OCI-LY3 (cell line): ENCODE data around the gene KRTAP4-3.
A peak's percentile ranks its signal among the peaks of the same experiment; 100 is the strongest.

Source experiments
- H2AFZ ChIP-seq: fragments of 200-600, 300-600 bp; shearing (Covaris generic); 2 replicates; pipeline ENCODE4 v1.6.0; 2014; ENCODE audit warnings: antibody characterized with exemption, low read depth, low read length
- H3K27ac ChIP-seq: fragments of 200-600, 300-600 bp; sonication (generic); 2 replicates; pipeline ENCODE4 v1.5.1; 2014; ENCODE audit warnings: mild to moderate bottlenecking, low read length, moderate library complexity, mixed read lengths
- H3K27me3 ChIP-seq: fragments of 200-600, 300-600 bp; sonication (generic); 2 replicates; pipeline ENCODE4 v1.6.1; 2014; ENCODE audit warnings: low read depth, low read length, mixed read lengths
- H3K36me3 ChIP-seq: fragments of 200-600, 300-600 bp; sonication (generic); replicated peaks from 2 replicates; pipeline ENCODE3; 2014; ENCODE audit warnings: low read depth, low read length, mixed read lengths
- H3K4me1 ChIP-seq: fragments of 300-600, 200-600 bp; sonication (generic); 2 replicates; pipeline ENCODE4 v1.6.1; 2014; ENCODE audit warnings: low read length, mixed read lengths
- H3K4me2 ChIP-seq: fragments of 200-600, 300-600 bp; sonication (generic); 2 replicates; pipeline ENCODE4 v1.6.1; 2014; ENCODE audit warnings: low read length, mixed read lengths
- H3K4me3 ChIP-seq: fragments of 300-600, 200-600 bp; sonication (generic); 2 replicates; pipeline ENCODE4 v1.5.1; 2014; ENCODE audit warnings: antibody characterized with exemption, mild to moderate bottlenecking, low read length, moderate library complexity
- H3K79me2 ChIP-seq: fragments of 300-600, 200-600 bp; shearing (Covaris generic); 2 replicates; pipeline ENCODE4 v1.6.1; 2014; ENCODE audit warnings: mild to moderate bottlenecking, low read length, mixed read lengths
- H3K9ac ChIP-seq: fragments of 300-600, 200-600 bp; shearing (Covaris generic); 2 replicates; pipeline ENCODE4 v1.6.0; 2014; ENCODE audit warnings: mild to moderate bottlenecking, low read length, moderate library complexity
- H3K9me3 ChIP-seq: fragments of 200-600, 300-600 bp; shearing (Covaris generic); 2 replicates; pipeline ENCODE4 v1.6.1; 2014; ENCODE audit warnings: low read length, mixed read lengths; ENCODE audit not compliant: insufficient read depth
- H4K20me1 ChIP-seq: fragments of 200-600, 300-600 bp; sonication (generic); 2 replicates; pipeline ENCODE4 v1.6.1; 2016; ENCODE audit warnings: low read length, mixed read lengths; ENCODE audit not compliant: insufficient read depth
- EZH2phosphoT487 ChIP-seq: fragments of 200-600 bp; shearing (Covaris generic); IDR thresholded peaks from 2 replicates; pipeline ENCODE4 v1.6.1; 2018; ENCODE audit warnings: antibody characterized with exemption, mixed run types, low read depth
- TF ChIP-seq, protein P1 (sequence below): fragments of 200-600, 300-600 bp; sonication (generic); IDR thresholded peaks from 2 replicates; pipeline ENCODE4 v1.5.1; 2014; ENCODE audit warnings: antibody characterized with exemption, low read length, low read depth

KRTAP4-3 gene

DNA sequence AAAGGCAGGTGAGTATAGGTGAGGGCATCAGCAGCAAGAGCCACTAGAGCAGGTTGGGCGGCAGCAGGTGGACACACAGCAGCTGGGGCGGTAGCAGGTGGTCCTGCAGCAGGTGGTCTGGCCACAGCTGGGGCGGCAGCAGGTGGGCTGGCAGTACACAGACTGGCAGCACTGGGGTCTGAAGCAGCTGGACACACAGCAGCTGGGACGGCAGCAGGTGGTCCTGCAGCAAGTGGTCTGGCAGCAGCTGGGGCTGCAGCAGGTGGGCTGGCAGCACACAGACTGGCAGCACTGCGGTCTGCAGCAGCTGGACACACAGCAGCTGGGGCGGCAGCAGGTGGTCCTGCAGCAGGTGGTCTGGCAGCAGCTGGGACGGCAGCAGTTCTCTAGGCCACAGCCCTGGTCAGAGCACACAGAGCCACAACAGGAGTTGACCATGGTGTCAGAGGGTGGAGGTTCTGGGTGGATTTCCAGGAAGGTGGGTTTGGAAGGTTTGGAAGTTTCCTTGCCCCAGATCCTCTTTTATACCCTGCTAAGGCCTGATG lies 9.8 kb upstream of the KRTAP4-3 start, which contains the start of gene KRTAP4-2:
Gene KRTAP4-2, minus strand, starts transcription at position 495 of the 545 bp plus-strand sequence. Its CDS starts 57 bp downstream, at position 438.
- no peak for TF ChIP-seq EZH2phosphoT487
- TF ChIP-seq, protein P1, sequence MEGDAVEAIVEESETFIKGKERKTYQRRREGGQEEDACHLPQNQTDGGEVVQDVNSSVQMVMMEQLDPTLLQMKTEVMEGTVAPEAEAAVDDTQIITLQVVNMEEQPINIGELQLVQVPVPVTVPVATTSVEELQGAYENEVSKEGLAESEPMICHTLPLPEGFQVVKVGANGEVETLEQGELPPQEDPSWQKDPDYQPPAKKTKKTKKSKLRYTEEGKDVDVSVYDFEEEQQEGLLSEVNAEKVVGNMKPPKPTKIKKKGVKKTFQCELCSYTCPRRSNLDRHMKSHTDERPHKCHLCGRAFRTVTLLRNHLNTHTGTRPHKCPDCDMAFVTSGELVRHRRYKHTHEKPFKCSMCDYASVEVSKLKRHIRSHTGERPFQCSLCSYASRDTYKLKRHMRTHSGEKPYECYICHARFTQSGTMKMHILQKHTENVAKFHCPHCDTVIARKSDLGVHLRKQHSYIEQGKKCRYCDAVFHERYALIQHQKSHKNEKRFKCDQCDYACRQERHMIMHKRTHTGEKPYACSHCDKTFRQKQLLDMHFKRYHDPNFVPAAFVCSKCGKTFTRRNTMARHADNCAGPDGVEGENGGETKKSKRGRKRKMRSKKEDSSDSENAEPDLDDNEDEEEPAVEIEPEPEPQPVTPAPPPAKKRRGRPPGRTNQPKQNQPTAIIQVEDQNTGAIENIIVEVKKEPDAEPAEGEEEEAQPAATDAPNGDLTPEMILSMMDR = no peak

DNA sequence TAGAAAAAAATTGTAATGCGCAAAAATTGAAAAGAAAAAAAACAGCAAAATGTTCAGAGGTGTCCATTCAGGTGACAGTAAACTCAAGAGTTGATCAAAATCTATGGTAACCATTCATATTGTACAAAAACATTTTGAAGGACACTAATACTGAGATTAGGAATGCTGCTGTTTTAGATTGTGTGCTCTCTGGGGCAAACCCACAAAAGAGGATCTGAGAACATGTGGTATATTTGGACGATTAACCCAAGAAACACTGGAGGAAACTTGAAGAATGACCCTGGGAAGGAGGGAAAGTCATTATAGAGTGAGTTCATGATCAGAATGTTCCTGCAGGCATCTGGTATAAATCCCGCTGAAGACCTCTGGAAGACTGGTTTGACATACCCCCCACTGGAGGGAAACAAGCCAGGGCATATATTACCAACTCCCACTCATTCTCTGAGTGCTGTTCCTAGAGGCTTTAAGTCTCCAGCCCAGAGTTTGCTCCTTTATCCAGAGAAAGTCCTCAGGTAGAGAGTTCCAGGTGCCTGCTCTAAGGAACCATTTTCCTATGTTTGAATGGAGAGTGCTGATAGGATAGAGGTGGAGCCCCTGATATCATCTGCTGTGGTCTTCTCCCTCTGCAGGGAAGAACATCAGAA lies 8.8 kb upstream of the KRTAP4-3 start:
- Histone ChIP-seq H3K4me3 (no peak overlapping the region), H3K9me3 (no peaks in the 10 kb centered on the region), H3K27ac (no peak overlapping the region), H2AFZ (no peak overlapping the region), H3K9ac (no peak overlapping the region), H4K20me1 (no peaks in the 10 kb centered on the region), H3K4me2 (0 out of 2 replicates have a peak overlapping the region, but pooled peaks have one; percentile 30), H3K4me1 (peaks cover 22% of the 10 kb centered on the region), H3K79me2 (no peaks in the 10 kb centered on the region), H3K27me3 (peaks cover 53% of the 10 kb centered on the region), H3K36me3 (no peaks in the 10 kb centered on the region)
- no peak for TF ChIP-seq EZH2phosphoT487
- TF ChIP-seq, protein P1 = no peak

More for the DNA sequence above, 9.8 kb upstream of the KRTAP4-3 start, which contains the start of gene KRTAP4-2:
- H3K4me1 ChIP-seq = peaks cover 22% of the 10 kb centered on the region
- H3K79me2 ChIP-seq = no peaks in the 10 kb centered on the region
- peaks cover 50% of the 10 kb centered on the region for H3K27me3 ChIP-seq
- H3K4me3 ChIP-seq = no peak within 1 kb of the TSS
- H3K9ac ChIP-seq = no peak within 1 kb of the TSS
- no peaks in the 10 kb centered on the region for H3K36me3 ChIP-seq
- no peaks in the 10 kb centered on the region for H4K20me1 ChIP-seq
- no peak within 1 kb of the TSS for H2AFZ ChIP-seq
- H3K4me2 ChIP-seq = no peak within 1 kb of the TSS
- no peak within 1 kb of the TSS for H3K27ac ChIP-seq
- H3K9me3 ChIP-seq = no peaks in the 10 kb centered on the region

DNA sequence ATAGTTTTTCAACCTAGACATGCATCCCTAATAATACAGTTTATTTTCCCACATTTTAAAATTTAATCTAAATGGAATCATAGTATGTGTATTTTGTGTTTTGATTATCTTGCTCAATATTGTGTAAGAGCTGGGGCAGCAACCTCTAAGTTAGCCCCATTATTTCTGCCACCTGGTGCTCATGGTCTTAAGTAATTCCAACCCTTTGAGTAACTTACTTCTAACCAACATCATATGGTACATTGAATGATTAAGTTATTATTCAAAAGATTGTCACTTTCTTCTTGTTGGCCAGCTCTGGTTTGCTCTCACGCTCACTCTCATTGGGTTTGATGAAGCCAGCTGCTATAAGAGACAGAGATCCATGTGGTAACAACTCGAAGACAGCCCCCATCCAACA lies 3.9 kb upstream of the KRTAP4-3 start:
- H3K4me2 ChIP-seq = no peak overlapping the region
- H3K27me3 ChIP-seq = peaks cover 40% of the 10 kb centered on the region
- no peaks in the 10 kb centered on the region for H3K36me3 ChIP-seq
- peaks cover 14% of the 10 kb centered on the region for H3K4me1 ChIP-seq
- no peaks in the 10 kb centered on the region for H3K79me2 ChIP-seq
- H2AFZ ChIP-seq = no peak overlapping the region
- TF ChIP-seq, protein P1 = no peak
- TF ChIP-seq EZH2phosphoT487 = no peak
- no peaks in the 10 kb centered on the region for H3K9me3 ChIP-seq
- H4K20me1 ChIP-seq = no peaks in the 10 kb centered on the region
- H3K4me3 ChIP-seq = no peak overlapping the region
- H3K27ac ChIP-seq = no peak overlapping the region
- no peak overlapping the region for H3K9ac ChIP-seq

DNA sequence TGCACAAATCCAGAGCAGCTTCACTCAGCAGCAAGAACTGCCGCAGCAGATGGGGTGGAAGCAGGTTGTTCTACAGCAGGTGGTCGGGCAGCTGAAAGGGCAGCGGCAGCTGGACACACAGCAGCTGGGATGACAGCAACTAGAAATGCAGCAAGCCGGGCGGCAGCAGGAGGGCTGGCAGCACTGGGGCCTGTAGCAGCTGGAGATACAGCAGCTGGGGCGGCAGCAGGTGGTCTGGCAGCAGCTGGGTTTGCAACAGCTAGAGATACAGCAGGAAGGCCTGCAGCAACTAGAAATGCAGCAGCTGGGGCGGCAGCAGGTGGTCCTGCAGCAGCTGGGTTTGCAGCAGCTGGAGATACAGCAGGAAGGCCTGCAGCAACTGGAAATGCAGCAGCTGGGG lies 460 bp downstream of the KRTAP4-3 start:
- Histone ChIP-seq H3K9ac (no peak overlapping the region), H4K20me1 (no peaks in the 10 kb centered on the region), H3K79me2 (no peaks in the 10 kb centered on the region), H3K4me2 (no peak overlapping the region), H3K36me3 (no peaks in the 10 kb centered on the region), H3K9me3 (no peaks in the 10 kb centered on the region), H3K4me1 (no peaks in the 10 kb centered on the region), H3K27ac (no peak overlapping the region), H3K27me3 (peaks cover 24% of the 10 kb centered on the region), H3K4me3 (no peak overlapping the region), H2AFZ (no peak overlapping the region)
- TF ChIP-seq, protein P1 = no peak
- TF ChIP-seq EZH2phosphoT487 = no peak
